Right lobe of liver (tissue), 4 donors: ENCODE results near the gene SETBP1.

ENCODE experiments used
- CTCF ChIP-seq, 4 donors: fragments of 200-600 bp in 3 of 4; fragments of 450-650 bp in 1 of 4; IDR thresholded peaks; one replicate each; pipeline versions ENCODE4 v1.5.1 to v1.8.0; 2016 to 2022; ENCODE audit warnings: antibody characterized with exemption in 4 of 4, mild to moderate bottlenecking in 2 of 4
- POLR2A ChIP-seq: fragments of 450-650 bp; IDR thresholded peaks from one replicate; pipeline ENCODE4 v1.6.1; 2017; ENCODE audit warnings: antibody characterized with exemption, mild to moderate bottlenecking
- donor health status: DM: no; HTN: no; CAD: no.
- donor health status: DM: no; HTN: no; CAD: no.
- donor health status: DM: no; HTN: yes; CAD: no.

- TF ChIP-seq POLR2A (no peak), CTCF (IDR thresholded peaks at IDR 0.05) (no peak)
Observed at GRCh38 chr18:44893966-44894365, 213.3 kb downstream of the SETBP1 start.
